ENCODE data around the gene CERS4.
"Not testable (repeated sequence)": the region's sequence is repeated elsewhere in the genome, so short reads cannot be mapped to it uniquely, and the experiment has no call there.

GRCh38 chr19:8203288-8204120, 5.7 kb upstream of the CERS4 start:
- TF ChIP-seq, protein P1, sequence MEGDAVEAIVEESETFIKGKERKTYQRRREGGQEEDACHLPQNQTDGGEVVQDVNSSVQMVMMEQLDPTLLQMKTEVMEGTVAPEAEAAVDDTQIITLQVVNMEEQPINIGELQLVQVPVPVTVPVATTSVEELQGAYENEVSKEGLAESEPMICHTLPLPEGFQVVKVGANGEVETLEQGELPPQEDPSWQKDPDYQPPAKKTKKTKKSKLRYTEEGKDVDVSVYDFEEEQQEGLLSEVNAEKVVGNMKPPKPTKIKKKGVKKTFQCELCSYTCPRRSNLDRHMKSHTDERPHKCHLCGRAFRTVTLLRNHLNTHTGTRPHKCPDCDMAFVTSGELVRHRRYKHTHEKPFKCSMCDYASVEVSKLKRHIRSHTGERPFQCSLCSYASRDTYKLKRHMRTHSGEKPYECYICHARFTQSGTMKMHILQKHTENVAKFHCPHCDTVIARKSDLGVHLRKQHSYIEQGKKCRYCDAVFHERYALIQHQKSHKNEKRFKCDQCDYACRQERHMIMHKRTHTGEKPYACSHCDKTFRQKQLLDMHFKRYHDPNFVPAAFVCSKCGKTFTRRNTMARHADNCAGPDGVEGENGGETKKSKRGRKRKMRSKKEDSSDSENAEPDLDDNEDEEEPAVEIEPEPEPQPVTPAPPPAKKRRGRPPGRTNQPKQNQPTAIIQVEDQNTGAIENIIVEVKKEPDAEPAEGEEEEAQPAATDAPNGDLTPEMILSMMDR (IDR thresholded peaks at IDR 0.05): not testable (repeated sequence)
- TF ChIP-seq POLR2A (IDR thresholded peaks at IDR 0.05): not testable (repeated sequence)

Measured in tibial nerve (tissue), 3 donors.